Kidney capillary endothelial cell (primary cell): Measurements from ENCODE around the gene WDFY1.
"Not testable (repeated sequence)": the region's sequence is repeated elsewhere in the genome, so short reads cannot be mapped to it uniquely, and the experiment has no call there.

ENCODE experiments used
- DNase-seq: peaks from one replicate; pipeline ENCODE4 v3.0.0-alpha.2; 2018; ENCODE audit warnings: low spot score

The WDFY1 gene

DNA sequence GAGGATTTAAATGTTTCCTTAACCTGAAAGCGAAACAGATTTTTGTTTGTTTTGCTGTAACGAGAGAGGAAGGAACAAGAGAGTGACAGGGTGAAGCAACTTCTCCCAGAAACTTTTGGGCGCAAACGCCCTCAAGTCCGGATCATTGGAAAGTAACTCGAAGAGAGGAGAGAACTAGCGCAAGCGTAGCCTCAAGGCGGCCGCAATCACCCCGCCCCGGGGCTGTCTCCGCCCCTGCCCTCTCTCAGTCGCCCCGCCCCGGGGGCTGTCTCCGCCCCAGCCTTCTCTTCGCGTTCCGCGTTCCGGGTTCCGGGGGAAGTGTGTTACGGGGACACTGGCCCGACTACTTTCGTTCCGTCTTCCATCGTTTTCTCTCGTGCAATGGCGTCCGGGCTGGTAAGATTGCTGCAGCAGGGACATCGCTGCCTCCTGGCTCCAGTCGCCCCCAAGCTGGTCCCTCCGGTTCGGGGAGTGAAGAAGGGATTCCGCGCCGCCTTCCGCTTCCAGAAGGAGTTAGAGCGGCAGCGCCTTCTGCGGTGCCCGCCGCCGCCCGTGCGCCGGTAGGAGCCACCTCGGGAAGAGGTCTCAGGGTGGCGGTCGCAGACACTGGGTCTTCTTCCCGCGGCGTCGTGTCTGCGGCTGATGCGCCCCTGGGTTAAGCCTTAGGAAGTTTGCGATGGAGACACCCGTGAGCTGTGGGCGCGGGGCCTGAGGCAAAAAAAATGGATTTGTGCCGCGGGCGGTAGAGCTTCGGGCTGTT lies 12.1 kb upstream of the WDFY1 start, which contains the start of gene MRPL44:
TSS of gene MRPL44 (plus strand) at position 372 of the 760 bp plus-strand sequence. CDS start at position 382, 10 bp downstream.
- DNase-seq: peak; percentile 92

DNA sequence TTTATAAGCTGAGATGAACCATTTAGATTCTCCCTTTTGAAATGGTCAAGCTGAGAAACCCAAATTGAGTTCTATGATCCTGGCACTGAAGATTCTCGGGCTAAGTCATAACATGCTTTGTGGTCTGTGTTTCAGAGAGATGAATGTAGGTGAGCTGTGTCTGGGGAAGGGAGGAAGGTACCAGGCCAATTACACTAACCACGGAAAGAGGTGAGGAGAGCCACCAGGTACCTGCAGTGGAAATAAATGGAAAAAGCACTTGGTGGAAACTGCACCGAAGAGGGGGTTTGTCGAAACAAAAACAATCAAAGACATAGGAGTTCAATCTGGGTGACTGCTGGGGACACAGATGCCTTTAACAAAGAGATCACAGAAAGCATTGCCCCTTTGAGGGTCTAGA lies 11.2 kb upstream of the WDFY1 start:
- no peak for DNase-seq

DNA sequence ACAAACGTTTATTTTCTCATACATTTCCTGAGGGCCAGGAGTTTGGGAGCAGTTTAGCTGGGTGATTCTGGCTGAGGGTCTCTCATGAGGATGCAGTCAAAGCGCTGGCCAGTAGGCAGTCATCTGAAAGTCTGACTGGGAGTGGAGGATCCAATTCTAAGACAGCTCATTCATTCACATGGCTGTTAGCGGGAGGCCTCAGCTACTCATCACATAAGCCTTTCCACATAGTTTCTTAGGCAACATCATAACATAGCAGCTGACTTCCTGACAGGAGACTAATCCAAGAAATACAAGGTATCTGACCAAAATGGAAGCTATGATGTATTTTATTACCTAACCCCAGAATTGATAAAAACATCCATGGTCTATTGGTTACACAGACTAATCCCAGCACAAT lies 9.3 kb upstream of the WDFY1 start:
- no peak for DNase-seq

DNA sequence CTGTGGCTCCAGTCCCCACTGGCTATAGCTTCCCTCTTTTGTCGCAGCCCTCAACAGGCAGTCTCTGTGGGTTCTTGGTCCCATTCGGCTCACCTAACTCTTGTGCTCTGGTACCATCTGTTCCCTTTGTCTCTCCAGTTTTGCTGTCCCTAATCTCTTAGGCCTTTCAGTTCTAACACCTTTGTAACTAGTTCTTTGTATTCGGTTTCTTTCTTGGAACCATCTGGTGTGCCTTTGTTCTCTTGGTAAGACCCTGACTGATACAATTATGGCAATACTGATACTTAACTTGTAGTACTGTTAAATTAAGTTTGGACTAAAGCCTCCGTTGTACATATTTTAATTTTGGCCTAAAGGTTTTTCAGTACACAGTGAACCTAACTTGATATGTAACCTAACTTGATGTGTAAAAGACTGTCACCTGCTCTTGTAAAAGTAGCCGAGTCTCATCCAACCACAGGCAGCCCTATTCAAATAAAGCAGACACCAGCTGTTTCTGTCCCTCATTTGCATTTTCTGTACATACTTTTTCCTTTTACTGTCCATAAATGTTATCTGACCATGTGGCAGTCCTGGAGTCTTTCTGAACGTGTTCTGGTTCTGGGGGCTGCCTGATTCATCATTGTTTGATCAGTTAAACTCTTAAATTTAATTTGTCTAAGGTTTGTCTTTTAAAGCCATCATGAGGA lies 7.3 kb upstream of the WDFY1 start:
- DNase-seq: no peak

DNA sequence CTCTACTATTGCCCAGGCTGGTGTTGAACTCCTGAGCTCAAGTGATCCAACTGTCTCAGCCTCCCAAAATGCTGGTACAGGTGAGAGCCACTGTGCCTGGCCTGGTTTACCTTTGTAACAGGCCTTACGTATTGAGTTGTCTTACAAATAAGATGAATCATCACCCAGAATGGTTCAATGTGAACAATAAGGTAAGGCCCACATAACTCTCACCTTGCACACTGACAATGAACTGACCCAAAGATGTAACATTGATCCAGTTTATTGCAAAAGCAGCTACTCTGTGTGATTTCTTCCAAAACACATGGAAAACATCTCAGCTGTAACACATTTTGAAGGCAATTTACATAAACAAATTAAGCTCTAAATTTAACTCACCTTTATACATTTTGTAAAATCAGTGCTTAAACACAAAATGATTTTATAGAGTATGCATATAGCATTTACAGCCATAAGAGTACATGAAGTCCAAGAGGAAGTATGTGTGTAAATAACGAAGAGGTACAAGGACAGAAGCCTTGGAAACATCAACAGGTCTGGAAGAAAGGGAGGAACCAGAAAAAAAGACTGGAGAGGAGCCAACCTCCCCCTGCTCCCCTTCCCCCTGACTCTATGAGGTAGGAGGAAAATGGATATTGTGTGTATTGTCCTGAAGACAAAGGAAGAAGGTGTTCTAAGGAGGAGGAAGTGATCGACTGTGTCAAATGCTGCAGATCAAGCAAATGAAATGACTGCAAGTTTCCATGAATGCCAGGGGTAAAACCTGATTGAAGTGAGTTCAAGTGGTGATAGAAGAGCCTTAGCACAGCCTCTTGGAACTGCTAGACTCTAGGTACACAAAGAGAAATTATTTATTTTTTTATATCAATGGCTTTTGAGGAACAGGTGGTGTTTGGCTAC lies 5.6 kb upstream of the WDFY1 start:
- no peak for DNase-seq

DNA sequence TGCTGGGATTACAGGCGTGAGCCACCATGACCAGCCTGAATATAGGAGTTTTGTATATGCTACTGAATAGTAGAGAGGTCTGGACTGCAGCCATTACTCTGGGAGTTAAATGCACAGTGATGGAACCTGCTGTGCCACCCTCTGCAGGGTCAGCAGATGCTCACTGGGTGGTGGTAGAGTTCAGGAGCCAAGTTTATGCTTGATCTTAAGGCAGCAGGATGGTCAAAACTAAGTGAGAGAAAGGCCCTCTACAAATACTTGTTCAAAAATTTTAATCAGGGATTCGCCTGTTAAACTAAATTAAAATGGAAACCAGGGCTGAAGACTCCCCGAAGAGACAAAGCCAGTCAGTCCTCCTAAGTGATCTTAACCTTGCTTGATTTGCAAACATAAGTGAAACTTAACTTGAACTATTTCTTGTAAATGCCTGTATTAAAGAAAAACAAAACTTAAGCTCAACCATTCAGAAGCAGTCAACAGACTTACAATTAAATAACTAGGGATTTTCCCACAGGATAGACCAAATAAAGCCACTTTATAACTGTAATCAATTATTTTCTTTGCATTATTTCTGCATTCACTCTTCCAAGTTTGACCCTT lies 4.2 kb upstream of the WDFY1 start:
- no peak for DNase-seq

DNA sequence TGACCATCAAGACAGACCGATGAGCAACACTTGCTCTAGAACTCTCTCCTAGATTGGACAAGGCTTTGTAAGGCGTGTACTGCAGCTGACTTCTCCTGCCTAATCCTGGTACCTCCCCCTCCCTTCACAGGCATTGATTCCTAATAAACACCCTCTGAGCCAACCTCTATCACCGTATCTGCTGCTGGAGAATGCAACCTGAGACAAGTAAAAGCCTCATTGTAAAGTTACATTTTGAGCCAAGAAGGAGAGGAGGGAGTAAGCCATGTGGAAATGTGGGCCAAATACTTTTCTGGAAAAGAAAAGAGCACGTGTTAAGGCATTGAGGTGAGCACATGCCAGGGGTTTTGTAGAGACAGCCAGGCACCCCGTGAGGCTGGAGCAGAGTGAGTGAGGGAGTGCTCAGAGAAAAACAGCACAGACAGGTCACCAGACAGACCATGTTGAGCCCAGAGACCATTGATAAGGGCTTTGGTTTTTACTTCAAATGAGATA lies 2.6 kb upstream of the WDFY1 start:
- DNase-seq: no peak

DNA sequence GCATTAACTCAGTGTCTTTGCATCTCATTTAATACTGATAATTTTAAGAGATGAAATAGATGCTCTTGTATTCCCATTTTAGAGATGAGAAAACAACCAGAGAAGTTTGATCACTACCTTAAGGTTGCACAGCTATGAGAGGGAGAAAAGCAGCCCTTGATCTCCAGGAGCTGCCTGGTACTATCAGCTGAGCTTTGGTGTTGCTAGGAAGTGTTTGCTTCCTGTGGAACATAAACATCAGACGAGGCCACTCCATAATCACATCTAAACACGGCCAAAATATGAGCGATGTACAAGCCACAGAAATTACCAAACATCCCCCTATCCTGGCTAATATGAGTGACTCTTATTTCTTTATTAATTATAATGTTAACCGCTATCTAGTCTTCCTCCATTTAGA lies 620 bp upstream of the WDFY1 start:
- DNase-seq: no peak

DNA sequence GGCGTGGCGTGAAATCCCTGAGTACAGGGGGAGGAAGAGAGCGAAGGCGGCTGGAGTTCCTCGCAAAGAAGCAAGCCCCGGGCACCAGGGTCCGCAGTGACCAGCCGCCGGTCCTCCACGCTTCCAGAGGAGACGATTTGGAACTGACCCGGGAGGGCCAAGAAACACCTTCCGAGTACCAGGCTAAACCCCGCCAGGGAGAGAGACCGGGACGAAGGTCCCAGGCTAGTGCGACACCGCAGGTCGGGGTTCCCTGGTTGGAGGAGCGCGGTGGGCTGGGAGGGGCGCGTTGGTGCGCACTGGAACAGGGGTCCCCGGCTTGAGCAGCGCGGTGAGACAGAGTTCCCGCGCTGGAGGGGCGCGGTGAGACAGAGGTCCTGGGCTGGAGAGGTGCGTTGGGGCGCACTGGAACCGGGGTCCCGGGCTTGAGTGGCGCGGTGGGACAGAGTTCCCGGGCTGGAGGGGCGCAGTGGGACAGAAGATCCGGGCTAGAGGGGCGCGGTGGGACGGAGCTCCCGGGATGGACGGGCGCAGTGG lies 901 bp downstream of the WDFY1 start:
- DNase-seq: no peak

DNA sequence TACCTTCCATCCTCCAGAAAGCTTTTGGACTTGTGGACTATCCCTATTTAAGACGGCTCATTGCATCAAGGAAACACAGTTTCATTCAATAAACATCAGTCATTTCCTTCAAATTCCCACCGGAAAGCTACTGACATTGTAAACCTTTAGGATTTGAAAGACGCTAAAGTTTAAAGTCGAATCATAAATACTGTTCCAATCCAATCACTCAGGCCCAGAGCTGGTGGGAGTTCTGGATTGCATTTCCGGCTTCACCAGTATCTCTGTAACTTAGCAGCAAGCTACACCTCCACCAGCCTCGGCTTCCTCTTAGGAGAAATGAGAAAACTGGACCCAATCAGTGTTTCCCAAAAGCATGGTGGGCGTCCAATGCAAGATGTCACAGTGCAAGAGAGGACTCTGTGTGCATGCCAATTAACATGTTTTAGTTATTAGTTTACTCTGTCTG lies 1.6 kb downstream of the WDFY1 start:
- DNase-seq: peak; percentile 92

DNA sequence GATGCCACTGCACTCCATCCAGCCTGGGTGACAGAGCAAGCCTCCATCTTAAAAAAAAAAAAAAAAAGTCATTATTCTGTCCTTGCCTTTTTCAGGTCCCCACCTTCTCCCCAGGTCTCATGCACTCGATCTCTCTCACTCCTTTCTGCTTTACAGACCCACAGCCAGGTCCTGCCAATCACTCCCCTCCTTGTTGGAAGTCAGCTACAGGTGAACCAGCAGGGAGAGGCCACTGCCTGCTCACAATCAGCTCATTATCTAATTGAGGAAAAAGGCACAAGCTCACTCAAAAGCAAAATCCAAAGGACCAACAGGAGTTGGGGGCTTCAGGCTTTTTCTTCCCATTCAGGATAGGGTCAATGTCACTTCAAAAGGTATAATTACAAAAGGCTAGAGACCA lies 2.0 kb downstream of the WDFY1 start:
- DNase-seq: no peak

DNA sequence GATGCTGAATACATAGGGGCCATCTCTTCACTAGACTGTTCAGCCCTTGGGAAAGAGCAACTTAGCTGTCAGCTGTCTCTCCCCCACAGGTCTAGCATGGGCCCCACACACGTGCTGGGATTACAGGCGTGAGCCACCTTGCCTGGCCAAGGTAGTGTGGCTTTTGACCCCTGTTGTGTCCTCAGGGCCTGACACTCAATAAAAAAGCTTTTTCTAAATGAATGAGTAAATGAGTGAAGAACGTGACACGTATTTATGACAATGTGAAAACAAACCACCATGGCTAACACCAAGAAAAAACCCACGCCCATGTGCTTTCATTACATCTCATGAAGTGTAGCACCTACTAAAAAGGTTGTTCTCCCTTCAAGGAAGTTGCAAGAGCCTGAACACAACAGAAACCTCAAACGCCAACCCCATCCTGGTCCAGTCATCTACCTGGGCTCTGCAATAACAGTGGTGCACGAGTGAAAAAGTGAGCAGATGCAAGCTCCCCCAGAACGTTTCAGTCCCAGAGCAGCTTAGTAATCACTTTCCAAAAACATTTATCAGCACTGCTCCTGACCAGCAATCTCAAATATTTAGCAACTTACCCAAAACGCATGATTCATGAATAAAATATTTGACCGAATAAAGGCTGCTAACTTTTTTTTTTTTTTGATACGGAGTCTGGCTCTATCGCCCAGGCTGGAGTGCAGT lies 3.4 kb downstream of the WDFY1 start:
- DNase-seq: no peak

DNA sequence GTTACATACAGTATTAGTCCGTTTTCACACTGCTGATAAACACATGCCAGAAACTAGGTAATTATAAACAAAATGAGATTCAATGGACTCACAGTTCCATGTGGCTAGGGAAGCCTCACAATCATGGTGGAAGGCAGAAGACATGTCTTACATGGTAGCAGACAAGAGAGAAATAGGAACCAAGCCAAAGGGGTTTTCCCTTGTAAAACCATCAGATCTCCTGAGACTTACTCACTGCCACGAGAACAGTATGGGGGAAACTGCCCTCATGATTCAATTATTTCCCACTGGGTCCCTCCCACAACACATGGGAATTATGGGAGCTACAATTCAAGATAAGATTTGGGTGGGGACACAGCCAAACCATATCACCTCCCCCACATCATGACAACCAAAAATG lies 5.7 kb downstream of the WDFY1 start:
- DNase-seq: not testable (repeated sequence)

DNA sequence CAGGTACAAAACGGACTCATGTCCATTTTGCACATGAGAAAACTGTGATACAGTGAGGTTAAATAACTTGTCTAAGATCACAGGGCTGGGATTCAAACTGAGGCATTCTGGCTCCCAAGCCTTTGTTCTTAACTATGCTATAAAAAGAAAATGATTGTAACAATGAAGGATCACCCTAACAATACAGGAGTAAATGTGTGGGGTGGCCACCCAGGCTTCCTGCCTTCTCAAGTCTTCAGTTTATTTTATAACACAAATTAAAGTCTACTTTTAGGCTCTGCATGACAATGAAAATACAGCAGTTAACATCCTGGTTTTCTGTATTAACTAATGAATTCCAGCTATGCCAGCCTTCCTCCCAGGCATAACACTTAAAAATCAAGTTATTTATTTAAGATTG lies 7.6 kb downstream of the WDFY1 start:
- no peak for DNase-seq

DNA sequence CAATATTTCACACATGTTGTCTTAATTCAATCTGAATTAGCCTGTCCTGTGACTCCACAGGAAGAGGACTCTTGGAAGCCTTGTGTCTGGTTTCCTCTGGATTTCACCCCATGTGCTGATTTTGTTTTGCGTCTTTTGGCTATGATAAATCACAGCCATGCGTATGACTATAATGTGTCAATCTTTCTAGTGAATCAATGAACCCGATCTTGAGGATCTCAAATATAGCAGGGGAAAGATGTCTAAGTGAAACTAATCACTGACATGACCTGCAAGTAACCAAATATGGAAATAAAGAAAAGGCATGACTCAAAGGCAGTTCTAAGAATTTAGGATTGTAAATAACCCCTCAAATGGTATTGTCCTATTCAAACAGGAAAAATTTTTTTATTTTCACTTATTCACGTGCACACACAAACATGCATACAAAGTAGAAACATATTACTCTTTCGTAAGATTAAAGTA lies 8.2 kb downstream of the WDFY1 start:
- DNase-seq: no peak

DNA sequence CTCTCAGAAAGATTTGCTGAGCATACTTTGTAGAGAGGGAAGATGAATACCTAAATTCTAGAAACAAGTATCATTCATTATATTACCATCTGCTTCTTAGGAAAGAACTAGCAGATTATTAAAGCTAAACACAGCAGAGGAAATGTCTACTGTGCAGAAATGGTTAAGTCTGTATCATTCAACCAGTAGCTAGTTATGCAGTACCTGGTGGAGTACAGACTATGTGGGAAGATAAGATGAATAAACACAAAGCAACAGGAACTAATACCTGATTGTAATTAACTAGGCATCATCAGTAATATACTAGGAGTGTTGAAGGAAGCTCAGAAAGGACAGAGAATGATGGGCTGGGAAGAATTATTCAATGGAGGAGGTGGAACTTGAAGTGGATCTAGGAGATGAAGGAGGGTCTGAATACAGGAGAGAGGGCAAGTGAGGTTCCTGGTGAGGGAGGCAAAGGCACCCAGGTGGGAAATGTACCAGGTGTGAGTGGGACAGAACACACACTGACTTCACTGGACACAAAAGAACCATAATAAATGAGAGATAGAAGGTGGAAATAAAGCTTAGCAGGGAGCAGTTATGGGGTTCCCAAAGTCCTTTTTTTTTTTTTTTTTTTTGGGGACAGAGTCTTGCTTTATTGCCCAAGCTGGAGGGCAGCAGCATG lies 9.5 kb downstream of the WDFY1 start:
- DNase-seq: no peak

DNA sequence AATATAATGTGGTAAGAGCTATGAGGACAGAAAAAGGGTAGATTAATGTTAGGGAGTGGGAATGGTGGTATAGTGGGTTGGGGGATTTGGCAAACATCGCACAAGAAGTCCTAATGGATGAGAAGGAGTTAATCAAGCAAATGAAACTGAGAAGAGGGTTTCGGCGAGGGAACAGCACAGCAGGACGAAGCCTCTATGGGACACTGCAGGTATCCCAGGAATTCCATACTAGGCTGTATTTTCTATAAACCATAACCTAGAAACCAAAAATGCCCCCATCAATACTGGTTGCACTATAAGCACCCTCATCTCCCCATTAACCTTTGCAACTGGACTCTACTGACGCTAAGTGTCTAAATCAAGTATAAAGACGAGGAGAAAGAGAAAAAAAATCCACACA lies 10.3 kb downstream of the WDFY1 start:
- DNase-seq: no peak

DNA sequence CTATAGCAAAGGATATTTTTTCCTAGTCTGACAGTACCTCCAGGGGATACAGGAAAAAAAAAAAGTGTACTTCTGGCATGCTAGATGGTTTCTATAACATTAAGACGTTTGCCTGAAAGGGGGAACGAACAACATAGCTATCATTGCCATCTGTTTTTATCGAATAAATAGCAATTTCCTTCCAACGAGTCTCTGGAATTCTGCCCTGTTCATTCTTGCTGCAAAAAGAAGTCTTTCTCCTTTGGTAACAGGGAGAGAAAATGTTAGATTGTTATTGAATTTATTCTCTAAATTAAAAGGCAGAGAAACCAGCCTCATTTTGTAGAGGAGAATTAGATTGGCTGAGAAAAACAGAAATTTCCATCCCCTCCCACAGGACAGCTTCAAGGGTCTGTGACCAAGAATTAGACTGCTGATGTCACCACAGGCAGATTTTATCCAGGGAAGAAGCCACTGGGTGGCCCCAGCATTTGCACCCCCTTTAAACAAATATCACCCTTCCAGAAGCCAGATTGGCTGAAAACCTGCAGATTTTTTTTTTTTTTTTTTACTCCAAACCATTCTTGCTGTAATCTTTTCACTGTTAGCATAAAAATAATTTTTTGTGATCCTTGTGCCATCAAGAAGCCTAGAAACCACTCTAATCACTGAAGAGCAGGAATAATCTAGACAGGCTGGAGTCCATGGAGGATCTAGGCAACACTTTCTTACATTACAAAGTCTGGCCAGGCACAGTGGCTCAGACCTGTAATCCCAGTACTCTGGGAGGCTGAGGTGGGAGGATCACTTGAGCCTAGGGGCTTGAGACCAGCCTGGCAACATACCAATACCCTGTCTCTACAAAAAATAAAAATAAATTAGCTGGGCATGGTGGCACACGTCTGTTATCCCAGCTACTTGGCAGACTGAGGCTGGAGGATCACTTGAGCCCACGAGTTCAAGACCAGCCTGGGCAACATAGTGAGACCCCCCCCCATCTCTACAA lies 12.0 kb downstream of the WDFY1 start:
- no peak for DNase-seq
